Motor neuron (in vitro differentiated cells): ENCODE results near the gene GALNT3. TPM values are rescaled to one million over a fixed set of nuclear protein-coding genes. Genes with fewer than 3 reads are reported as not detected.

ENCODE experiments used
- ATAC-seq, 8 experiments: fragments of 200-7000 bp; cut with Tn5 transposase; replicated peaks in 6 of 8; 2 replicates each; pipeline ENCODE4 v1.8.0; 2021; ENCODE audit warnings: mild to moderate bottlenecking in 8 of 8, moderate library complexity in 8 of 8
- H3K27ac ChIP-seq, 2 donors: fragments of 250-450 bp; sonication (Bioruptor Pico); 2 replicates each; pipeline ENCODE4 v1.9.0; 2021; ENCODE audit warnings: antibody characterized with exemption in 2 of 2, mild to moderate bottlenecking in 2 of 2, moderate library complexity in 1 of 2
- H3K4me1 ChIP-seq, 2 donors: fragments of 250-450 bp; sonication (Bioruptor Pico); replicated peaks in 1 of 2; 2 replicates each; pipeline ENCODE4 v1.6.1; 2021; ENCODE audit warnings: antibody characterized with exemption in 2 of 2, mild to moderate bottlenecking in 2 of 2, moderate library complexity in 1 of 2
- H3K4me3 ChIP-seq, 5 donors: fragments of 250-450 bp; sonication (Bioruptor Pico); 2 replicates each; pipeline ENCODE4 v1.9.0; 2021; ENCODE audit warnings: antibody characterized with exemption in 5 of 5, mild to moderate bottlenecking in 5 of 5, moderate library complexity in 4 of 5
- WGBS, 10 experiments: fragments of 450-650 bp; shearing (Covaris generic); methylation state at CpG; one replicate each; pipeline ENCODE4 v1.0.0; 2022; 5-methylcytosine and 5-hydroxymethylcytosine counted together
- in situ Hi-C, 9 experiments: fragments of 400-800 bp; cut with MboI; loops; one replicate each; pipeline ENCODE4 v1.15.0; 2021; ENCODE audit warnings: low sequenced_read_pairs in 9 of 9, low pct_unique_long_range_greater_than_20kb in 2 of 9; ENCODE audit not compliant: unreplicated experiment in 9 of 9
- total RNA-seq, 8 experiments: library from RNA; unstranded; fragments of 300-600 nt; gene quantifications; 2 replicates each; pipeline versions ENCODE4 v1.2.3 to v1.2.4, GENCODE V29; 2022

GALNT3 gene
- total RNA-seq, 8 experiments from 2014 or later = 0.46 to 4.6 (median 0.76) TPM

DNA sequence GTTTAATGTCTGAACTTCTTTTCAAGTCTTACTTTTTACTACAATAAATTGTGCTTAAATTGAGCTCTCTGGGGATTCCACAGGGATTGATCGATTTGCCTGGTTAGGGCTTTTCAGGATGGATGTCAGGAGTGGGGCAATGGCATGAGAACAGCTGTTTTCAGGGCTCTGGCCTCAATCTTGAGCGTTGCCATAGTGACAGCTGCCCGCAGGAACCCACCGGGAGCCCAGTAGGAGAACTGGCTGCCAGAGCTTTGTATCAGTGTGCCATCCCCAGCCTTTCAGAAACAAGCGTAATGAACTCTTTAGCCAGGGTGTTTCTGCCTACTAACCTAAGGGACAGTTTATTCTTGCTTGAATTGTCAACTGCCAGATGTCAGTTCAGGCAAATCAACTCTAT lies 93.5 kb downstream of the GALNT3 start:
- WGBS, 10 experiments = 47 to 100% (median 57%) methylated on average over 1 to 5 of the region's 5 CpGs; no CpG with 5 or more reads in 4 of the 10 experiments
- H3K4me1 ChIP-seq = peaks cover 14 to 23% of the 10 kb centered on the region in 2 donors
- peak in 5 of 8 experiments; percentile 52 to 76 (median 67) for ATAC-seq
- H3K4me3 ChIP-seq = no peak overlapping the region
- in situ Hi-C loops = no loop called here
- H3K27ac ChIP-seq = no peak overlapping the region

DNA sequence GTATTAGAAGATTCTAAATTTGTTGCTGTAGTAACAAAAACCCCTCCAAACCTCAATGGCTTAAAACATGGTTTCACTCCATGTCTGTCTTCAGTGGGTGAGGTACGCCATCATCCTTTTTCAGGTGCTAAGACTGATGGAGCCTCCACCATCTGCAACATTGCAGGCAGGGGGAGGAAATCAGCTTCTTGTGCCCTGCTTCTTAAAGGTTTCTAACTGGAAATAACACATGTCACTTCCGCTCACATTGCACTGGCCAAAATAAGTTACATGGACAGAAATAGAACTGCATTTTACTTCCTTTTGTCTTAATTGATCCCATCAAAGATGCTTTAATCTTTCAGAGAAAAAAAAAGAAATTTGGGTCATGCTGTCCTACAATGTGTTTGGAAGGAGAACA lies 94.1 kb downstream of the GALNT3 start:
- peaks cover 14 to 23% of the 10 kb centered on the region in 2 donors for H3K4me1 ChIP-seq
- H3K4me3 ChIP-seq = no peak overlapping the region
- 60 to 100% (median 100%) methylated on average over 1 to 2 of the region's 2 CpGs; no CpG with 5 or more reads in 1 of the 10 experiments for WGBS, 10 experiments
- in situ Hi-C loops = loop anchor here in 3 of 9 experiments (10.0 to 25.0 kb wide), 2 partner anchors 288 to 295 kb away; no protein-coding TSS in a partner anchor
- ATAC-seq = no peak
- H3K27ac ChIP-seq = no peak overlapping the region

- Histone ChIP-seq H3K4me1 (peaks cover 14 to 23% of the 10 kb centered on the region in 2 donors), H3K27ac (no peak overlapping the region), H3K4me3 (no peak overlapping the region)
- 0 to 10% (median 0%) methylated on average over 1 to 3 of the region's 4 CpGs; no CpG with 5 or more reads in 6 of the 10 experiments for WGBS, 10 experiments
- peak; percentile 71 to 88 (median 78) for ATAC-seq
- in situ Hi-C loops = loop anchor here in 3 of 9 experiments (10.0 to 25.0 kb wide), 2 partner anchors 286 to 294 kb away; no protein-coding TSS in a partner anchor
These were observed 95.6 kb downstream of the GALNT3 start for GRCh38 chr2:165698444-165698884.

- H3K27ac ChIP-seq = no peak overlapping the region
These were observed 96.2 kb downstream of the GALNT3 start for GRCh38 chr2:165697748-165698443.

More at GRCh38 chr2:165697748-165698443, 96.2 kb downstream of the GALNT3 start:
- H3K4me3 ChIP-seq = no peak overlapping the region
- H3K4me1 ChIP-seq = peaks cover 14 to 23% of the 10 kb centered on the region in 2 donors
- in situ Hi-C loops = loop anchor here in 3 of 9 experiments (10.0 to 25.0 kb wide), 2 partner anchors 286 to 293 kb away; no protein-coding TSS in a partner anchor
- peak in 5 of 8 experiments; percentile 5 to 16 (median 8) for ATAC-seq
- WGBS, 10 experiments = 74 to 100% (median 82%) methylated on average over 2 to 4 of the region's 4 CpGs; no CpG with 5 or more reads in 2 of the 10 experiments

Other genes starting within 250 kb of the GALNT3 start
- gene TTC21B, start 159.5 kb upstream of the GALNT3 start, total RNA-seq = 10 to 100 TPM; 17.3 to 65.3 (median 25.6) TPM